B cell (primary cell): ENCODE measurements around the gene TPCN2. TPM values are rescaled to one million over a fixed set of nuclear protein-coding genes. Genes with fewer than 3 reads are reported as not detected.
A peak's percentile ranks its signal among the peaks of the same experiment; 100 is the strongest.

Experiments
- ATAC-seq: fragments of 200-7000 bp; cut with Tn5 transposase; one replicate; pipeline ENCODE4 v1.10.0; 2021; ENCODE audit warnings: low read depth, mild to moderate bottlenecking, moderate number of reproducible peaks, moderate library complexity
- CTCF ChIA-PET: fragments of 350-600 bp; sonication (Branson Sonifier 250); formaldehyde crosslinking; loops from one replicate; lab custom pipeline; 2021; ENCODE audit warnings: antibody characterized with exemption, inconsistent platforms; lab: Charles Lee
- POLR2A ChIA-PET: fragments of 350-600 bp; sonication (Branson Sonifier 250); formaldehyde crosslinking; loops from one replicate; lab custom pipeline; 2021; ENCODE audit warnings: antibody characterized with exemption; lab: Charles Lee
- DNase-seq: peaks from one replicate; pipeline ENCODE4 v3.0.0; 2013
- H2AFZ ChIP-seq: 2 replicates; pipeline ENCODE4 v1.6.1; 2012; ENCODE audit warnings: mild to moderate bottlenecking, low read depth, low read length; ENCODE audit not compliant: insufficient read depth, poor library complexity, severe bottlenecking
- H3K27ac ChIP-seq, 2 donors: 1 replicate in 1 of 2; 2 replicates in 1 of 2; pipeline ENCODE4 v1.5.1; 2012 to 2013; ENCODE audit warnings: low read length in 2 of 2, mild to moderate bottlenecking in 2 of 2, moderate library complexity in 1 of 2
- H3K27me3 ChIP-seq, 4 experiments: fragments of 200-600 bp in 1 of 4; sonication (generic) in 1 of 4; replicated peaks in 1 of 4; 1 replicate in 2 of 4; 2 replicates in 2 of 4; pipeline versions ENCODE4 v1.6.1 to v1.7.0; 2013 to 2016; ENCODE audit warnings: low read length in 3 of 4, mild to moderate bottlenecking in 2 of 4, mixed read lengths in 1 of 4, moderate library complexity in 1 of 4; ENCODE audit not compliant: insufficient read depth in 4 of 4, control insufficient read depth in 3 of 4; ENCODE audit errors: control extremely low read depth in 1 of 4
- H3K36me3 ChIP-seq, 2 experiments: replicated peaks in 1 of 2; 1 replicate in 1 of 2; 2 replicates in 1 of 2; pipeline versions ENCODE4 v1.6.1 to v1.7.1; 2013; ENCODE audit warnings: low read length in 1 of 2; ENCODE audit not compliant: insufficient read depth in 2 of 2, control insufficient read depth in 1 of 2; ENCODE audit errors: control extremely low read depth in 1 of 2, extremely low read depth in 1 of 2
- H3K4me1 ChIP-seq, 2 donors: fragments of 200-600 bp in 1 of 2; sonication (generic) in 1 of 2; 1 replicate in 1 of 2; 2 replicates in 1 of 2; pipeline versions ENCODE4 v1.5.1 to v1.6.1; 2013 to 2017; ENCODE audit warnings: low read length in 2 of 2; ENCODE audit not compliant: control insufficient read depth in 2 of 2, insufficient read depth in 2 of 2
- H3K4me2 ChIP-seq: replicated peaks from 2 replicates; pipeline ENCODE3; 2012; ENCODE audit warnings: mild to moderate bottlenecking, low read depth, low read length; ENCODE audit not compliant: poor library complexity, severe bottlenecking
- H3K4me3 ChIP-seq, 5 experiments: fragments of 200-600 bp in 1 of 5; sonication (generic) in 1 of 5; 1 replicate in 3 of 5; 2 replicates in 2 of 5; pipeline versions ENCODE4 v1.5.1 to v1.7.0; 2011 to 2016; ENCODE audit warnings: low read length in 4 of 5, mild to moderate bottlenecking in 4 of 5, low read depth in 2 of 5, control low read depth in 1 of 5, moderate library complexity in 1 of 5; ENCODE audit not compliant: insufficient read depth in 1 of 5; ENCODE audit errors: control extremely low read depth in 1 of 5, extremely low read depth in 1 of 5
- H3K79me2 ChIP-seq: fragments of 200-600 bp; sonication (generic); one replicate; pipeline ENCODE4 v1.6.0; 2016; ENCODE audit warnings: low read length; ENCODE audit not compliant: control insufficient read depth, insufficient read depth
- H3K9ac ChIP-seq: fragments of 200-600 bp; sonication (generic); 2 replicates; pipeline ENCODE4 v1.6.1; 2017; ENCODE audit warnings: mild to moderate bottlenecking, low read length, moderate library complexity
- H3K9me3 ChIP-seq, 3 donors: one replicate each; pipeline versions ENCODE4 v1.6.1 to v1.7.1; 2013; ENCODE audit warnings: low read length in 2 of 3; ENCODE audit not compliant: control insufficient read depth in 2 of 3, insufficient read depth in 1 of 3; ENCODE audit errors: control extremely low read depth in 1 of 3
- H4K20me1 ChIP-seq: 2 replicates; pipeline ENCODE4 v1.6.0; 2012; ENCODE audit warnings: mild to moderate bottlenecking, low read length; ENCODE audit not compliant: insufficient read depth, control insufficient read depth, poor library complexity, severe bottlenecking
- H3K27ac Mint-ChIP-seq: one replicate; pipeline ENCODE4 v1.8.0; 2021; ENCODE audit warnings: mixed read lengths
- H3K27me3 Mint-ChIP-seq: one replicate; pipeline ENCODE4 v1.8.0; 2021; ENCODE audit warnings: mixed read lengths
- H3K4me1 Mint-ChIP-seq: one replicate; pipeline ENCODE4 v1.8.0; 2021; ENCODE audit warnings: mixed read lengths
- H3K4me3 Mint-ChIP-seq: one replicate; pipeline ENCODE4 v1.8.0; 2021; ENCODE audit warnings: mixed read lengths
- H3K9me3 Mint-ChIP-seq: one replicate; pipeline ENCODE4 v1.8.0; 2022; ENCODE audit warnings: mixed read lengths; ENCODE audit not compliant: insufficient read depth
- EZH2 ChIP-seq: IDR thresholded peaks from 2 replicates; pipeline ENCODE4 v1.6.1; 2012; ENCODE audit warnings: borderline replicate concordance, low read depth, mild to moderate bottlenecking, moderate library complexity, low read length; ENCODE audit not compliant: insufficient read depth, poor library complexity, severe bottlenecking
- WGBS: methylation state at CpG from one replicate; pipeline ENCODE4 v1.1.5; 2013; ENCODE audit warnings: missing lambda C conversion rate; ENCODE audit not compliant: insufficient coverage; 5-methylcytosine and 5-hydroxymethylcytosine counted together
- intact Hi-C: fragments of 100-400 bp; cut with micrococcal nuclease; formaldehyde crosslinking; loops from one replicate; pipeline ENCODE4 v1.10.0; 2022
- polyA plus RNA-seq: library from polyadenylated mRNA; depleted of rRNA; stranded (reverse); fragments of >200 nt; gene quantifications from 2 replicates; pipeline ENCODE4 v1.2.3, GENCODE V29; 2012
- total RNA-seq, 2 donors: library from RNA; stranded (reverse); fragments of 120-200 nt in 1 of 2; gene quantifications; 1 replicate in 1 of 2; 2 replicates in 1 of 2; pipeline versions ENCODE4 v1.2.3 to v1.2.4, GENCODE V29; 2013 to 2022
- TF ChIP-seq, protein P1 (sequence below): fragments of 200-600 bp; IDR thresholded peaks from one replicate; pipeline ENCODE4 v1.8.0; 2022; ENCODE audit warnings: antibody characterized with exemption, mild to moderate bottlenecking

Gene TPCN2
- total and polyA plus RNA-seq, 2 donors (not counting 1 experiment from before 2014, with no cell fraction given): 16.8 to 71.4 TPM

- H3K4me3 Mint-ChIP-seq: no peak overlapping the region
- no peak for TF ChIP-seq EZH2
- H3K9me3 Mint-ChIP-seq: no peaks in the 10 kb centered on the region
- Histone ChIP-seq H3K9me3 (peaks cover 0 to 5% (median 0%) of the 10 kb centered on the region in 3 donors), H4K20me1 (peaks cover 11% of the 10 kb centered on the region), H3K4me3 (no peak overlapping the region), H3K36me3 (peaks cover 0 to 11% of the 10 kb centered on the region in 2 experiments), H3K4me2 (no peak overlapping the region), H3K79me2 (no peaks in the 10 kb centered on the region), H3K4me1 (no peaks in the 10 kb centered on the region), H2AFZ (no peak overlapping the region), H3K9ac (no peak overlapping the region), H3K27me3 (no peaks in the 10 kb centered on the region), H3K27ac (no peak overlapping the region)
- H3K27ac Mint-ChIP-seq: no peak overlapping the region
- POLR2A ChIA-PET: interaction anchor here (0.8 kb wide), 1 partner anchor 32 kb away, joined by 3 read pairs; no protein-coding TSS in a partner anchor
- ATAC-seq (no peak), DNase-seq (no peak)
- 93% methylated on average over 14 of the region's 14 CpGs for WGBS
- intact Hi-C loops: loop anchor here (1.0 to 2.0 kb wide), 6 partner anchors 32 to 504 kb away; partner anchors contain the start of genes IGHMBP2 and MRPL21
- CTCF ChIA-PET: interaction anchor here (0.7 to 1.4 kb wide), 7 partner anchors 15 to 503 kb away, joined by 3 to 5 read pairs (median 3); partner anchors contain the start of gene CPT1A
- no peaks in the 10 kb centered on the region for H3K27me3 Mint-ChIP-seq
- peaks cover 2% of the 10 kb centered on the region for H3K4me1 Mint-ChIP-seq
Measured at GRCh38 chr11:69087811-69088210, 39.1 kb downstream of the TPCN2 start.

GRCh38 chr11:69088676-69089146 lies 40.0 kb downstream of the TPCN2 start:
- Histone ChIP-seq H3K27me3 (no peaks in the 10 kb centered on the region), H3K9ac (no peak overlapping the region), H3K4me2 (no peak overlapping the region), H3K36me3 (peaks cover 0 to 11% of the 10 kb centered on the region in 2 experiments), H3K9me3 (peaks cover 0 to 5% (median 0%) of the 10 kb centered on the region in 3 donors), H3K27ac (no peak overlapping the region), H2AFZ (no peak overlapping the region), H3K79me2 (no peaks in the 10 kb centered on the region), H3K4me1 (no peaks in the 10 kb centered on the region), H3K4me3 (no peak overlapping the region), H4K20me1 (peaks cover 11% of the 10 kb centered on the region)
- intact Hi-C loops: loop anchor here (1.0 to 2.0 kb wide), 6 partner anchors 32 to 504 kb away; partner anchors contain the start of genes IGHMBP2 and MRPL21
- peak; percentile 82 for DNase-seq
- H3K4me1 Mint-ChIP-seq: peaks cover 2% of the 10 kb centered on the region
- ChIA-PET CTCF (interaction anchor here (0.5 to 1.8 kb wide), 6 partner anchors 11 to 1875 kb away, joined by 3 to 6 read pairs (median 3); no protein-coding TSS in a partner anchor), POLR2A (no interaction called here)
- H3K27ac Mint-ChIP-seq: no peak overlapping the region
- no peaks in the 10 kb centered on the region for H3K27me3 Mint-ChIP-seq
- TF ChIP-seq EZH2: no peak
- TF ChIP-seq, protein P1, sequence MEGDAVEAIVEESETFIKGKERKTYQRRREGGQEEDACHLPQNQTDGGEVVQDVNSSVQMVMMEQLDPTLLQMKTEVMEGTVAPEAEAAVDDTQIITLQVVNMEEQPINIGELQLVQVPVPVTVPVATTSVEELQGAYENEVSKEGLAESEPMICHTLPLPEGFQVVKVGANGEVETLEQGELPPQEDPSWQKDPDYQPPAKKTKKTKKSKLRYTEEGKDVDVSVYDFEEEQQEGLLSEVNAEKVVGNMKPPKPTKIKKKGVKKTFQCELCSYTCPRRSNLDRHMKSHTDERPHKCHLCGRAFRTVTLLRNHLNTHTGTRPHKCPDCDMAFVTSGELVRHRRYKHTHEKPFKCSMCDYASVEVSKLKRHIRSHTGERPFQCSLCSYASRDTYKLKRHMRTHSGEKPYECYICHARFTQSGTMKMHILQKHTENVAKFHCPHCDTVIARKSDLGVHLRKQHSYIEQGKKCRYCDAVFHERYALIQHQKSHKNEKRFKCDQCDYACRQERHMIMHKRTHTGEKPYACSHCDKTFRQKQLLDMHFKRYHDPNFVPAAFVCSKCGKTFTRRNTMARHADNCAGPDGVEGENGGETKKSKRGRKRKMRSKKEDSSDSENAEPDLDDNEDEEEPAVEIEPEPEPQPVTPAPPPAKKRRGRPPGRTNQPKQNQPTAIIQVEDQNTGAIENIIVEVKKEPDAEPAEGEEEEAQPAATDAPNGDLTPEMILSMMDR: peak; percentile 75
- ATAC-seq: peak; percentile 80
- WGBS: 65% methylated on average over 8 of the region's 11 CpGs
- no peaks in the 10 kb centered on the region for H3K9me3 Mint-ChIP-seq
- no peak overlapping the region for H3K4me3 Mint-ChIP-seq
